IMR-90 (cell line): ENCODE data around the gene GRIN1. TPM values are rescaled to one million over a fixed set of nuclear protein-coding genes. Genes with fewer than 3 reads are reported as not detected.

Source experiments
- ATAC-seq: fragments of 200-7000 bp; cut with Tn5 transposase; 2 replicates; pipeline ENCODE4 v1.9.1; 2020; ENCODE audit warnings: low read depth, mild to moderate bottlenecking, moderate library complexity
- BruUV-seq: library from RNA; stranded (reverse); fragments of 400-500 nt; replicated peaks from 2 replicates; lab custom pipeline; 2021; lab: Mats Ljungman, UMichigan
- CTCF ChIA-PET: fragments of 300-600 bp; formaldehyde crosslinking; extraction: SDS; loops from one replicate; lab custom pipeline; 2021; ENCODE audit warnings: antibody characterized with exemption; lab: Yijun Ruan, JAX
- POLR2A ChIA-PET: fragments of 300-600 bp; sonication (Branson Sonifier 250); formaldehyde crosslinking; loops from one replicate; lab custom pipeline; 2022; ENCODE audit warnings: antibody characterized with exemption; ENCODE audit not compliant: unreplicated experiment; lab: Charles Lee
- DNase-seq: peaks from one replicate; pipeline ENCODE4 v3.0.0; 2013
- H2AFZ ChIP-seq: replicated peaks from 2 replicates; pipeline ENCODE3; 2013; ENCODE audit warnings: low read length, mild to moderate bottlenecking; ENCODE audit not compliant: poor library complexity
- H2AK5ac ChIP-seq: 2 replicates; pipeline ENCODE4 v1.6.1; 2013; ENCODE audit warnings: low read depth, low read length, inconsistent platforms
- H2AK9ac ChIP-seq: replicated peaks from 2 replicates; pipeline ENCODE3; 2013; ENCODE audit warnings: mild to moderate bottlenecking, low read depth, low read length, moderate library complexity; ENCODE audit not compliant: poor library complexity
- H2BK120ac ChIP-seq: 2 replicates; pipeline ENCODE4 v1.6.1; 2013; ENCODE audit warnings: low read depth, low read length, inconsistent platforms
- H2BK15ac ChIP-seq: 3 replicates; pipeline ENCODE4 v1.6.1; 2013; ENCODE audit warnings: low read depth, low read length, inconsistent platforms
- H2BK20ac ChIP-seq: 2 replicates; pipeline ENCODE4 v1.6.1; 2013; ENCODE audit warnings: low read depth, mild to moderate bottlenecking, inconsistent platforms, low read length, moderate library complexity
- H2BK5ac ChIP-seq: 2 replicates; pipeline ENCODE4 v1.6.1; 2013; ENCODE audit warnings: mild to moderate bottlenecking, low read depth, low read length, inconsistent platforms; ENCODE audit not compliant: poor library complexity, severe bottlenecking
- H3K14ac ChIP-seq: replicated peaks from 2 replicates; pipeline ENCODE4 v1.6.1; 2013; ENCODE audit warnings: low read depth, low read length, inconsistent platforms
- H3K18ac ChIP-seq: 2 replicates; pipeline ENCODE4 v1.6.1; 2013; ENCODE audit warnings: low read depth, low read length, control low read depth
- H3K23ac ChIP-seq: 2 replicates; pipeline ENCODE4 v1.6.1; 2013; ENCODE audit warnings: low read depth, low read length, inconsistent platforms
- H3K27ac ChIP-seq: 2 replicates; pipeline ENCODE4 v1.5.1; 2013; ENCODE audit warnings: mild to moderate bottlenecking, control low read depth, low read length; ENCODE audit not compliant: insufficient read depth
- H3K27me3 ChIP-seq: 2 replicates; pipeline ENCODE4 v1.6.1; 2013; ENCODE audit warnings: low read length; ENCODE audit not compliant: control insufficient read depth, insufficient read depth
- H3K36me3 ChIP-seq: 2 replicates; pipeline ENCODE4 v1.6.1; 2013; ENCODE audit warnings: low read length, mixed read lengths; ENCODE audit not compliant: control insufficient read depth, insufficient read depth
- H3K4ac ChIP-seq: 2 replicates; pipeline ENCODE4 v1.6.1; 2013; ENCODE audit warnings: low read depth, low read length, inconsistent platforms
- H3K4me1 ChIP-seq: 2 replicates; pipeline ENCODE4 v1.6.1; 2013; ENCODE audit warnings: low read length, mixed read lengths; ENCODE audit not compliant: control insufficient read depth, insufficient read depth
- H3K4me2 ChIP-seq: 2 replicates; pipeline ENCODE4 v1.6.1; 2013; ENCODE audit warnings: low read depth, mild to moderate bottlenecking, control low read depth, low read length, moderate library complexity
- H3K4me3 ChIP-seq: 2 replicates; pipeline ENCODE4 v1.5.1; 2013; ENCODE audit warnings: low read depth, mild to moderate bottlenecking, control low read depth, low read length, moderate library complexity; ENCODE audit not compliant: insufficient read depth
- H3K56ac ChIP-seq: 2 replicates; pipeline ENCODE4 v1.6.1; 2013; ENCODE audit warnings: low read length, inconsistent platforms; ENCODE audit not compliant: insufficient read depth; ENCODE audit errors: extremely low read depth
- H3K79me1 ChIP-seq, 2 experiments: 2 replicates each; pipeline ENCODE4 v1.6.1; 2013; ENCODE audit warnings: low read length in 2 of 2, inconsistent platforms in 1 of 2, low read depth in 1 of 2
- H3K9ac ChIP-seq: 2 replicates; pipeline ENCODE4 v1.6.1; 2013; ENCODE audit warnings: low read depth, low read length, control low read depth
- H3K9me1 ChIP-seq: 2 replicates; pipeline ENCODE4 v1.6.1; 2013; ENCODE audit warnings: low read length, inconsistent platforms; ENCODE audit not compliant: insufficient read depth
- H3K9me3 ChIP-seq: 2 replicates; pipeline ENCODE4 v1.6.1; 2013; ENCODE audit warnings: low read length; ENCODE audit not compliant: control insufficient read depth, insufficient read depth
- H4K20me1 ChIP-seq: 2 replicates; pipeline ENCODE4 v1.6.1; 2013; ENCODE audit warnings: low read length, inconsistent platforms; ENCODE audit not compliant: insufficient read depth
- H4K5ac ChIP-seq: 2 replicates; pipeline ENCODE4 v1.6.1; 2013; ENCODE audit warnings: mild to moderate bottlenecking, low read depth, low read length, control low read depth
- H4K8ac ChIP-seq, 2 experiments: 2 replicates each; pipeline ENCODE4 v1.6.1; 2013; ENCODE audit warnings: low read depth in 2 of 2, low read length in 2 of 2, control low read depth in 1 of 2, inconsistent platforms in 1 of 2
- H4K91ac ChIP-seq: 2 replicates; pipeline ENCODE4 v1.6.1; 2013; ENCODE audit warnings: low read depth, low read length, inconsistent platforms; ENCODE audit not compliant: insufficient read depth
- BHLHE40 ChIP-seq: fragments of 150-350 bp; IDR thresholded peaks from 2 replicates; pipeline ENCODE4 v1.6.1; 2016; ENCODE audit warnings: mild to moderate bottlenecking, low read depth, low read length
- CEBPB ChIP-seq: IDR thresholded peaks from 2 replicates; pipeline ENCODE4 v1.6.1; 2012; ENCODE audit warnings: low read depth, low read length, improper control_type of control experiment
- CHD1 ChIP-seq: IDR thresholded peaks from 2 replicates; pipeline ENCODE4 v1.6.1; 2012; ENCODE audit warnings: low read depth, low read length, improper control_type of control experiment
- CTCF ChIP-seq: conservative IDR thresholded peaks from 2 replicates; pipeline ENCODE4 v1.5.1; 2012; ENCODE audit warnings: mild to moderate bottlenecking, low read depth, low read length, improper control_type of control experiment
- ELK1 ChIP-seq: fragments of 150-350 bp; IDR thresholded peaks from 2 replicates; pipeline ENCODE4 v1.6.1; 2016; ENCODE audit warnings: low read depth, mild to moderate bottlenecking, low read length, moderate library complexity, borderline replicate concordance
- FOS ChIP-seq: fragments of 150-350 bp; IDR thresholded peaks from 2 replicates; pipeline ENCODE4 v1.6.1; 2016; ENCODE audit warnings: low read depth, low read length
- MAFK ChIP-seq: IDR thresholded peaks from 2 replicates; pipeline ENCODE4 v1.6.1; 2012; ENCODE audit warnings: low read depth, low read length, improper control_type of control experiment
- MAZ ChIP-seq: IDR thresholded peaks from 2 replicates; pipeline ENCODE4 v1.6.1; 2012; ENCODE audit warnings: low read depth, mild to moderate bottlenecking, low read length, improper control_type of control experiment, moderate library complexity, borderline replicate concordance
- MXI1 ChIP-seq: IDR thresholded peaks from 2 replicates; pipeline ENCODE4 v1.6.1; 2012; ENCODE audit warnings: low read depth, mild to moderate bottlenecking, low read length, moderate library complexity, borderline replicate concordance
- NFE2L2 ChIP-seq: fragments of 150-350 bp; IDR thresholded peaks from 2 replicates; pipeline ENCODE4 v1.6.1; 2016; ENCODE audit warnings: low read depth, mild to moderate bottlenecking, low read length
- POLR2A ChIP-seq: IDR thresholded peaks from 2 replicates; pipeline ENCODE4 v1.6.1; 2012; ENCODE audit warnings: mild to moderate bottlenecking, low read depth, low read length
- RAD21 ChIP-seq: IDR thresholded peaks from 2 replicates; pipeline ENCODE4 v1.6.1; 2012; ENCODE audit warnings: low read length, improper control_type of control experiment
- RCOR1 ChIP-seq: IDR thresholded peaks from 2 replicates; pipeline ENCODE4 v1.6.1; 2012; ENCODE audit warnings: mild to moderate bottlenecking, low read length, improper control_type of control experiment; ENCODE audit not compliant: insufficient replicate concordance
- RFX5 ChIP-seq: IDR thresholded peaks from 2 replicates; pipeline ENCODE4 v1.8.0; 2012; ENCODE audit warnings: low read depth, mild to moderate bottlenecking, low read length, moderate library complexity
- SMC3 ChIP-seq: fragments of 150-350 bp; IDR thresholded peaks from 2 replicates; pipeline ENCODE4 v1.6.1; 2016; ENCODE audit warnings: low read depth, mild to moderate bottlenecking, antibody characterized with exemption, low read length, moderate library complexity
- USF2 ChIP-seq: fragments of 150-350 bp; IDR thresholded peaks from 2 replicates; pipeline ENCODE4 v1.6.1; 2017; ENCODE audit warnings: mild to moderate bottlenecking, antibody characterized with exemption, low read length, low read depth
- WGBS, 2 experiments: methylation state at CpG; one replicate each; pipeline versions ENCODE4 v1.1.5 to v1.1.7; 2013; ENCODE audit warnings: missing lambda C conversion rate in 2 of 2; ENCODE audit not compliant: insufficient read length in 1 of 2; ENCODE audit errors: extremely low coverage in 2 of 2; 5-methylcytosine and 5-hydroxymethylcytosine counted together
- dilution Hi-C: fragments of 300-500 bp; cut with HindIII; formaldehyde crosslinking; loops from one replicate; pipeline ENCODE4 v1.14.3; 2018; ENCODE audit warnings: low sequenced_read_pairs; ENCODE audit not compliant: unreplicated experiment
- in situ Hi-C: fragments of 300-500 bp; cut with MboI; formaldehyde crosslinking; loops from 3 replicates; pipeline ENCODE4 v1.14.3; 2019; ENCODE audit warnings: low sequenced_read_pairs, inconsistent platforms, mixed read lengths
- intact Hi-C: fragments of 100-400 bp; cut with micrococcal nuclease; formaldehyde crosslinking; loops from 2 replicates; pipeline ENCODE4 v1.10.0; 2022
- polyA plus RNA-seq, 3 experiments: library from polyadenylated mRNA; depleted of rRNA; stranded (reverse); fragments of >200 nt; gene quantifications; 2 replicates each; pipeline ENCODE4 v1.2.3, GENCODE V29; 2012; ENCODE audit warnings: low replicate concordance in 1 of 3
- total RNA-seq: library from RNA; depleted of rRNA; stranded (reverse); fragments of >200 nt; gene quantifications from 2 replicates; pipeline ENCODE4 v1.2.3, GENCODE V29; 2012

GRIN1 gene
- total and polyA plus RNA-seq, 2 of the 4 experiments (the other 2 are of a cell fraction): 0.09 TPM; not detected in 1

GRCh38 chr9:137193771-137194170 is 54.8 kb downstream of the GRIN1 start:
- Histone ChIP-seq H4K20me1 (peaks cover 43% of the 10 kb centered on the region), H2BK20ac (no peak overlapping the region), H3K4ac (no peak overlapping the region), H3K4me1 (peaks cover 18% of the 10 kb centered on the region), H3K14ac (no peak overlapping the region), H2BK120ac (no peak overlapping the region), H2BK5ac (no peak overlapping the region), H3K27me3 (no peaks in the 10 kb centered on the region), H4K8ac (no peak overlapping the region), H3K18ac (no peak overlapping the region), H2AFZ (no peak overlapping the region), H3K79me1 (peaks cover 10 to 76% of the 10 kb centered on the region in 2 experiments), H4K91ac (no peak overlapping the region), H3K23ac (no peak overlapping the region), H3K4me3 (no peak overlapping the region), H3K36me3 (peaks cover 26% of the 10 kb centered on the region), H2AK5ac (no peak overlapping the region), H4K5ac (no peak overlapping the region), H2BK15ac (no peak overlapping the region), H3K56ac (no peak overlapping the region), H3K9me1 (no peaks in the 10 kb centered on the region), H3K9ac (no peak overlapping the region), H3K27ac (no peak overlapping the region), H3K9me3 (no peaks in the 10 kb centered on the region), H2AK9ac (no peak overlapping the region), H3K4me2 (no peak overlapping the region)
- DNase-seq: no peak
- POLR2A ChIA-PET: no interaction called here
- BruUV-seq: no TSS peak
- no peak for TF ChIP-seq SMC3
- no peak for TF ChIP-seq RAD21
- TF ChIP-seq MAFK: no peak
- TF ChIP-seq CEBPB: no peak
- no peak for TF ChIP-seq FOS
- no peak for TF ChIP-seq MXI1
- TF ChIP-seq BHLHE40: no peak
- TF ChIP-seq CTCF: no peak
- no peak for TF ChIP-seq USF2
- TF ChIP-seq RCOR1: no peak
- TF ChIP-seq ELK1: no peak
- no peak for TF ChIP-seq MAZ
- no peak for TF ChIP-seq NFE2L2
- no peak for TF ChIP-seq POLR2A
- TF ChIP-seq CHD1: no peak
- TF ChIP-seq RFX5: no peak
- WGBS, 2 experiments: 90% methylated on average over 2 of the region's 14 CpGs; no CpG with 5 or more reads in 1 of the 2 experiments
- no peak for ATAC-seq
- in situ Hi-C loops (no loop called here), intact Hi-C loops (no loop called here), dilution Hi-C loops (no loop called here)
- CTCF ChIA-PET: no interaction called here
